ENCODE data around the gene NUBP2. TPM values are rescaled to one million over a fixed set of nuclear protein-coding genes. Genes with fewer than 3 reads are reported as not detected.

NUBP2 gene
- total and polyA plus RNA-seq, 2 experiments from 2014 or later: 79.4 to 175 TPM

DNA sequence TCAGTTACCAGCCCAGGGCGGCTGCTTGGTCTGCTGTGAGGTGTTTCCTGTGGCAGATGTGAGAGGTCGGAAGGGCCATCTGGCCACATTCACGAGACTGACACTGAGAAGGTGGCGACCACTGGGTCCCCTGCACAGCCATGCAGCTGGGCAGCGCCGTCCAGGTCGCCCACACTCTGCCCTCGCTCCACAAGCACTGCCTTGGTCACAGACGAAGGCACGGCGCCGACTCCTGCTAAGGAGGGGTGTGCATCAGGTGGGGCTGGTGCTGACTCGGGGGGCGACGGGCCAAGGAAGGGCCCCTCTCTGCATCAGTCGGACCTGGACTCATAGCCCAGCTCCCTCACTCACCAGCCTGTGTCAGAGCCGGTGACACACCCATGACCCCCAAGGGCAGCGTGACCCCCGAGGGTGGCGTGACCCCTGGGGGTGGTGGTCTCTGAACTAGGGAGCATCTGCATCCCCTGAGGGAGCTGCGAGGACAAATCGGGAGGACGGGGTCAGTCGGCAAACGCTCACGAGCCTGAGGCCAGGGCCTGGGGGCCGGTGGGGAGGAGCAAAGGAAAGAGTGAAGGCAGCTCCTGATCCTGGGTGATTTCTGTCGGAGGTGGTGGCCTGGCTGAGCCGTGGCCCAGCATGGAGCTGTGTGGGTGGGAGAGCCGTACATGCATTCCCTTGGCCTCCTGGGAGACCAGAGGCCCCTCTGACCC lies 41.8 kb upstream of the NUBP2 start (continued):
- TF ChIP-seq, protein P1, sequence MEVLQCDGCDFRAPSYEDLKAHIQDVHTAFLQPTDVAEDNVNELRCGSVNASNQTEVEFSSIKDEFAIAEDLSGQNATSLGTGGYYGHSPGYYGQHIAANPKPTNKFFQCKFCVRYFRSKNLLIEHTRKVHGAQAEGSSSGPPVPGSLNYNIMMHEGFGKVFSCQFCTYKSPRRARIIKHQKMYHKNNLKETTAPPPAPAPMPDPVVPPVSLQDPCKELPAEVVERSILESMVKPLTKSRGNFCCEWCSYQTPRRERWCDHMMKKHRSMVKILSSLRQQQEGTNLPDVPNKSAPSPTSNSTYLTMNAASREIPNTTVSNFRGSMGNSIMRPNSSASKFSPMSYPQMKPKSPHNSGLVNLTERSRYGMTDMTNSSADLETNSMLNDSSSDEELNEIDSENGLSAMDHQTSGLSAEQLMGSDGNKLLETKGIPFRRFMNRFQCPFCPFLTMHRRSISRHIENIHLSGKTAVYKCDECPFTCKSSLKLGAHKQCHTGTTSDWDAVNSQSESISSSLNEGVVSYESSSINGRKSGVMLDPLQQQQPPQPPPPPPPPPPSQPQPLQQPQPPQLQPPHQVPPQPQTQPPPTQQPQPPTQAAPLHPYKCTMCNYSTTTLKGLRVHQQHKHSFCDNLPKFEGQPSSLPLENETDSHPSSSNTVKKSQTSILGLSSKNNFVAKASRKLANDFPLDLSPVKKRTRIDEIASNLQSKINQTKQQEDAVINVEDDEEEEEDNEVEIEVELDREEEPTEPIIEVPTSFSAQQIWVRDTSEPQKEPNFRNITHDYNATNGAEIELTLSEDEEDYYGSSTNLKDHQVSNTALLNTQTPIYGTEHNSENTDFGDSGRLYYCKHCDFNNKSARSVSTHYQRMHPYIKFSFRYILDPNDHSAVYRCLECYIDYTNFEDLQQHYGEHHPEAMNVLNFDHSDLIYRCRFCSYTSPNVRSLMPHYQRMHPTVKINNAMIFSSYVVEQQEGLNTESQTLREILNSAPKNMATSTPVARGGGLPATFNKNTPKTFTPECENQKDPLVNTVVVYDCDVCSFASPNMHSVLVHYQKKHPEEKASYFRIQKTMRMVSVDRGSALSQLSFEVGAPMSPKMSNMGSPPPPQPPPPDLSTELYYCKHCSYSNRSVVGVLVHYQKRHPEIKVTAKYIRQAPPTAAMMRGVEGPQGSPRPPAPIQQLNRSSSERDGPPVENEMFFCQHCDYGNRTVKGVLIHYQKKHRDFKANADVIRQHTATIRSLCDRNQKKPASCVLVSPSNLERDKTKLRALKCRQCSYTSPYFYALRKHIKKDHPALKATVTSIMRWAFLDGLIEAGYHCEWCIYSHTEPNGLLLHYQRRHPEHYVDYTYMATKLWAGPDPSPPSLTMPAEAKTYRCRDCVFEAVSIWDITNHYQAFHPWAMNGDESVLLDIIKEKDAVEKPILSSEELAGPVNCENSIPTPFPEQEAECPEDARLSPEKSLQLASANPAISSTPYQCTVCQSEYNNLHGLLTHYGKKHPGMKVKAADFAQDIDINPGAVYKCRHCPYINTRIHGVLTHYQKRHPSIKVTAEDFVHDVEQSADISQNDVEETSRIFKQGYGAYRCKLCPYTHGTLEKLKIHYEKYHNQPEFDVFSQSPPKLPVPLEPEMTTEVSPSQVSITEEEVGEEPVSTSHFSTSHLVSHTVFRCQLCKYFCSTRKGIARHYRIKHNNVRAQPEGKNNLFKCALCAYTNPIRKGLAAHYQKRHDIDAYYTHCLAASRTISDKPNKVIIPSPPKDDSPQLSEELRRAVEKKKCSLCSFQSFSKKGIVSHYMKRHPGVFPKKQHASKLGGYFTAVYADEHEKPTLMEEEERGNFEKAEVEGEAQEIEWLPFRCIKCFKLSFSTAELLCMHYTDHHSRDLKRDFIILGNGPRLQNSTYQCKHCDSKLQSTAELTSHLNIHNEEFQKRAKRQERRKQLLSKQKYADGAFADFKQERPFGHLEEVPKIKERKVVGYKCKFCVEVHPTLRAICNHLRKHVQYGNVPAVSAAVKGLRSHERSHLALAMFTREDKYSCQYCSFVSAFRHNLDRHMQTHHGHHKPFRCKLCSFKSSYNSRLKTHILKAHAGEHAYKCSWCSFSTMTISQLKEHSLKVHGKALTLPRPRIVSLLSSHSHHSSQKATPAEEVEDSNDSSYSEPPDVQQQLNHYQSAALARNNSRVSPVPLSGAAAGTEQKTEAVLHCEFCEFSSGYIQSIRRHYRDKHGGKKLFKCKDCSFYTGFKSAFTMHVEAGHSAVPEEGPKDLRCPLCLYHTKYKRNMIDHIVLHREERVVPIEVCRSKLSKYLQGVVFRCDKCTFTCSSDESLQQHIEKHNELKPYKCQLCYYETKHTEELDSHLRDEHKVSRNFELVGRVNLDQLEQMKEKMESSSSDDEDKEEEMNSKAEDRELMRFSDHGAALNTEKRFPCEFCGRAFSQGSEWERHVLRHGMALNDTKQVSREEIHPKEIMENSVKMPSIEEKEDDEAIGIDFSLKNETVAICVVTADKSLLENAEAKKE (CRISPR knock-in tag; IDR thresholded peaks at IDR 0.05): no peak
- TF ChIP-seq, protein P2, sequence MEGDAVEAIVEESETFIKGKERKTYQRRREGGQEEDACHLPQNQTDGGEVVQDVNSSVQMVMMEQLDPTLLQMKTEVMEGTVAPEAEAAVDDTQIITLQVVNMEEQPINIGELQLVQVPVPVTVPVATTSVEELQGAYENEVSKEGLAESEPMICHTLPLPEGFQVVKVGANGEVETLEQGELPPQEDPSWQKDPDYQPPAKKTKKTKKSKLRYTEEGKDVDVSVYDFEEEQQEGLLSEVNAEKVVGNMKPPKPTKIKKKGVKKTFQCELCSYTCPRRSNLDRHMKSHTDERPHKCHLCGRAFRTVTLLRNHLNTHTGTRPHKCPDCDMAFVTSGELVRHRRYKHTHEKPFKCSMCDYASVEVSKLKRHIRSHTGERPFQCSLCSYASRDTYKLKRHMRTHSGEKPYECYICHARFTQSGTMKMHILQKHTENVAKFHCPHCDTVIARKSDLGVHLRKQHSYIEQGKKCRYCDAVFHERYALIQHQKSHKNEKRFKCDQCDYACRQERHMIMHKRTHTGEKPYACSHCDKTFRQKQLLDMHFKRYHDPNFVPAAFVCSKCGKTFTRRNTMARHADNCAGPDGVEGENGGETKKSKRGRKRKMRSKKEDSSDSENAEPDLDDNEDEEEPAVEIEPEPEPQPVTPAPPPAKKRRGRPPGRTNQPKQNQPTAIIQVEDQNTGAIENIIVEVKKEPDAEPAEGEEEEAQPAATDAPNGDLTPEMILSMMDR (conservative IDR thresholded peaks at IDR 0.05; ENCODE audit: low read depth in 2 of 2): no peak
- TF ChIP-seq, protein P3, sequence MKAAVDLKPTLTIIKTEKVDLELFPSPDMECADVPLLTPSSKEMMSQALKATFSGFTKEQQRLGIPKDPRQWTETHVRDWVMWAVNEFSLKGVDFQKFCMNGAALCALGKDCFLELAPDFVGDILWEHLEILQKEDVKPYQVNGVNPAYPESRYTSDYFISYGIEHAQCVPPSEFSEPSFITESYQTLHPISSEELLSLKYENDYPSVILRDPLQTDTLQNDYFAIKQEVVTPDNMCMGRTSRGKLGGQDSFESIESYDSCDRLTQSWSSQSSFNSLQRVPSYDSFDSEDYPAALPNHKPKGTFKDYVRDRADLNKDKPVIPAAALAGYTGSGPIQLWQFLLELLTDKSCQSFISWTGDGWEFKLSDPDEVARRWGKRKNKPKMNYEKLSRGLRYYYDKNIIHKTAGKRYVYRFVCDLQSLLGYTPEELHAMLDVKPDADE (IDR thresholded peaks at IDR 0.05): no peak
- TF ChIP-seq ZNF114 (CRISPR knock-in tag; IDR thresholded peaks at IDR 0.05) (no peak), STAT1 (IDR thresholded peaks at IDR 0.05; ENCODE audit: unreplicated experiment) (no peak), JUNB (IDR thresholded peaks at IDR 0.05; ENCODE audit: unreplicated experiment) (no peak), EZH2 (IDR thresholded peaks at IDR 0.05; ENCODE audit: low read depth, unreplicated experiment) (no peak), EZH2phosphoT487 (IDR thresholded peaks at IDR 0.05; ENCODE audit: unreplicated experiment) (no peak)
